Heart left ventricle (tissue), 13 donors: Measurements from ENCODE around the gene HNRNPR.

Experiments used
- POLR2A ChIP-seq, 2 donors: fragments of 450-650 bp; IDR thresholded peaks; one replicate each; pipeline ENCODE4 v1.6.1; 2017; ENCODE audit warnings: antibody characterized with exemption in 2 of 2, mild to moderate bottlenecking in 2 of 2, moderate library complexity in 2 of 2
- TF ChIP-seq, protein P1 (sequence below), 12 donors: fragments of 200-600 bp; sonication (generic) in 4 of 12; IDR thresholded peaks; one replicate each; pipeline versions ENCODE4 v1.5.0 to v1.8.0; 2018 to 2022; ENCODE audit warnings: antibody characterized with exemption in 12 of 12, mild to moderate bottlenecking in 5 of 12
- donor health status: ischemic (EF 13 %, LVEDD 7.1; RV severe dilation, severe dysfunction).
- donor health status: DM: no; HTN: yes; CAD: no.
- donor health status: DM: no; HTN: no; CAD: no.
- donor health status: ischemic (EF 25% LVEDD 6.9; RV normal size, moderate dysfunction).
- donor health status: ischemic (EF 25% LVEDD 5.7; RV mildly dilated, moderate dysfunction).
- donor health status: ischemic (EF 35%, LVEDD 5.7; RV mildly dilated, moderate dysfunction).
- donor health status: nonischemic (EF 11% LVEDD 7.7; RV severe dilation, severe dysfunction).
- donor health status: DM: yes; HTN: yes; CAD: no.
- donor health status: PGD.
- donor health status: ischemic (EF 29% LVEDD 5.4; RV normal size, mild dysfunction).
- donor health status: nonischemic (EF 23%, LVEDD 6.1; RV moderate dilation, normal function).

DNA sequence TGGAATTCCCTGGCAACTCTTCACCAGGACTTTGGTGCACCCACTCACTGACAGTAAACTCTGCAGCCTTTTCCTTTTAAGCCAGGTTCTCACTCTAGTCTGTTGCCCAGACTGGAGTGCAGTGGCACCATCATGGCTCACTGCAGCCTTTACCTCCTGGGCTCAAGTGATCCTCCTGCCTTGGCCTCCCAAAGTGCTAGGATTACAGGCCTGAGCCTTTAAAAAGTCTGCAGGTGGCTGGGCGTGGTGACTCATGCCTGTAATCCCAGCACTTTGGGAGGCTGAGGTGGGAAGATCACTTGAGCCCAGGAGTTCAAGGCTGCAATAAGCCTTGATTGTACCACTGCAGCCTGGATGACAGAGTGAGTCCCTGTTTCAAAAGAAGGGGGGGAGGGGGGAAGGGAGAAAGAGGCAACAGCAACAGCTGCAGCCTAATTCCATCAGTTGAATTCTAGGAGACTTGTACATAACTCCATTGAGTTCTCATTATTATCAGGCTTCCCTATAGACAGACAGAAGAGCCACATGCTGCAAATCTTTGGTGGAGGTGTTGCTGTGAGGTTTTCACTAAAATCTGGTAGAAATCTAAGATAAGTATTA lies 8.1 kb upstream of the HNRNPR start:
- no peak for TF ChIP-seq POLR2A (IDR thresholded peaks at IDR 0.05)
- TF ChIP-seq, protein P1, sequence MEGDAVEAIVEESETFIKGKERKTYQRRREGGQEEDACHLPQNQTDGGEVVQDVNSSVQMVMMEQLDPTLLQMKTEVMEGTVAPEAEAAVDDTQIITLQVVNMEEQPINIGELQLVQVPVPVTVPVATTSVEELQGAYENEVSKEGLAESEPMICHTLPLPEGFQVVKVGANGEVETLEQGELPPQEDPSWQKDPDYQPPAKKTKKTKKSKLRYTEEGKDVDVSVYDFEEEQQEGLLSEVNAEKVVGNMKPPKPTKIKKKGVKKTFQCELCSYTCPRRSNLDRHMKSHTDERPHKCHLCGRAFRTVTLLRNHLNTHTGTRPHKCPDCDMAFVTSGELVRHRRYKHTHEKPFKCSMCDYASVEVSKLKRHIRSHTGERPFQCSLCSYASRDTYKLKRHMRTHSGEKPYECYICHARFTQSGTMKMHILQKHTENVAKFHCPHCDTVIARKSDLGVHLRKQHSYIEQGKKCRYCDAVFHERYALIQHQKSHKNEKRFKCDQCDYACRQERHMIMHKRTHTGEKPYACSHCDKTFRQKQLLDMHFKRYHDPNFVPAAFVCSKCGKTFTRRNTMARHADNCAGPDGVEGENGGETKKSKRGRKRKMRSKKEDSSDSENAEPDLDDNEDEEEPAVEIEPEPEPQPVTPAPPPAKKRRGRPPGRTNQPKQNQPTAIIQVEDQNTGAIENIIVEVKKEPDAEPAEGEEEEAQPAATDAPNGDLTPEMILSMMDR (IDR thresholded peaks at IDR 0.05): no peak
